ENCODE results near the gene DACT1.

GRCh38 chr14:58662018-58662417, 24.3 kb downstream of the DACT1 start:
- TF ChIP-seq CTCF (IDR thresholded peaks at IDR 0.05) (no peak), POLR2A (IDR thresholded peaks at IDR 0.05) (no peak)
